Uterus (tissue), 2 donors: ENCODE results near the gene KCNAB2.

Source experiments
- POLR2A ChIP-seq, 2 donors: fragments of 450-650 bp; IDR thresholded peaks; one replicate each; pipeline ENCODE4 v1.6.1; 2016; ENCODE audit warnings: antibody characterized with exemption in 2 of 2, mild to moderate bottlenecking in 1 of 2, moderate library complexity in 1 of 2
- TF ChIP-seq, protein P1 (sequence below), 4 experiments: fragments of 200-600 bp in 2 of 4; fragments of 450-650 bp in 2 of 4; sonication (generic) in 2 of 4; IDR thresholded peaks; one replicate each; pipeline ENCODE4 v1.5.1; 2016 to 2019; ENCODE audit warnings: antibody characterized with exemption in 4 of 4, mild to moderate bottlenecking in 2 of 4, moderate library complexity in 1 of 4

DNA sequence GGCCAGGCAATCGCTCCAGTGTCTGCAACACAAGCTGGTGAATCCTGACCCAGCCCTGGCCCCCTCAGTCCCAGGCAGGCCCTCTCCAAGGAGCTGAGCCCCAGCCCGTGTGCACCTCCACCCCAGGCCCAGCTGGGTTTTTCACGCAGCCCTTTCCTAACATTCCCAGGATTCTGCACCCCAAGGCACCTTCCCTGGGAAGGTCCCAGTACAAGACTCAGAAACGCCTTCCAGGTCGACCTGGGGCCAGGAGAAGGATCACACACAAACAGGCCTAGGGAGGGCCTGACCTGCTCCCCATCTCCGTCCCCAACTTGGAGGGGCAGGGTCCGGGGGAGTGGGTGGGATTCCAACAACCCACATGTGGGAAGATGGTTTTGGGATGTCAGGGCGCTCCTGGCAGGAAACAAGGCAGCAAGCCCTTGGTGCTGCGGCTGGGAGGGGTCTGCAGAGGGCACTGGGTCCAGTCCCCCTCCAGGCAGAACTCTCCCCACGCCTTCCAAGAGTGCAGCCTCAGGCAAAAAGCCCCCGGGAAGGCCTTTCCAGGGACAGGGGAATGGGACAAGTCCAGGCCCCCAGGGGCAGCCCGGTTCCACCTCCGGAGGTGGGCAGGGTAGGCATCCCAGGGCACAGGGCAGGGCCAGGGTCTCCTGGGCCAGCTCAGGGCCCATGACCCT, 58.3 kb downstream of the KCNAB2 start:
- TF ChIP-seq, protein P1, sequence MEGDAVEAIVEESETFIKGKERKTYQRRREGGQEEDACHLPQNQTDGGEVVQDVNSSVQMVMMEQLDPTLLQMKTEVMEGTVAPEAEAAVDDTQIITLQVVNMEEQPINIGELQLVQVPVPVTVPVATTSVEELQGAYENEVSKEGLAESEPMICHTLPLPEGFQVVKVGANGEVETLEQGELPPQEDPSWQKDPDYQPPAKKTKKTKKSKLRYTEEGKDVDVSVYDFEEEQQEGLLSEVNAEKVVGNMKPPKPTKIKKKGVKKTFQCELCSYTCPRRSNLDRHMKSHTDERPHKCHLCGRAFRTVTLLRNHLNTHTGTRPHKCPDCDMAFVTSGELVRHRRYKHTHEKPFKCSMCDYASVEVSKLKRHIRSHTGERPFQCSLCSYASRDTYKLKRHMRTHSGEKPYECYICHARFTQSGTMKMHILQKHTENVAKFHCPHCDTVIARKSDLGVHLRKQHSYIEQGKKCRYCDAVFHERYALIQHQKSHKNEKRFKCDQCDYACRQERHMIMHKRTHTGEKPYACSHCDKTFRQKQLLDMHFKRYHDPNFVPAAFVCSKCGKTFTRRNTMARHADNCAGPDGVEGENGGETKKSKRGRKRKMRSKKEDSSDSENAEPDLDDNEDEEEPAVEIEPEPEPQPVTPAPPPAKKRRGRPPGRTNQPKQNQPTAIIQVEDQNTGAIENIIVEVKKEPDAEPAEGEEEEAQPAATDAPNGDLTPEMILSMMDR (IDR thresholded peaks at IDR 0.05) = no peak
- no peak for TF ChIP-seq POLR2A (IDR thresholded peaks at IDR 0.05)
